CD14-positive monocyte (primary cell): Measurements from ENCODE around the gene DNAH7. TPM values are rescaled to one million over a fixed set of nuclear protein-coding genes. Genes with fewer than 3 reads are reported as not detected.

Source experiments
- DNase-seq, 3 donors: peaks; one replicate each; pipeline ENCODE4 v3.0.0-alpha.2; 2011 to 2022
- H2AFZ ChIP-seq: 2 replicates; pipeline ENCODE4 v1.6.0; 2012; ENCODE audit warnings: mild to moderate bottlenecking, low read depth, low read length, inconsistent platforms; ENCODE audit not compliant: insufficient read depth, poor library complexity, severe bottlenecking
- H3K27ac ChIP-seq, 2 donors: 1 replicate in 1 of 2; 2 replicates in 1 of 2; pipeline ENCODE4 v1.5.1; 2012 to 2013; ENCODE audit warnings: low read length in 2 of 2, control low read depth in 1 of 2, inconsistent platforms in 1 of 2, low read depth in 1 of 2, mild to moderate bottlenecking in 1 of 2
- H3K27me3 ChIP-seq, 2 donors: one replicate each; pipeline versions ENCODE4 v1.6.0 to v1.6.1; 2011 to 2013; ENCODE audit warnings: low read length in 2 of 2; ENCODE audit not compliant: control insufficient read depth in 2 of 2, insufficient read depth in 2 of 2
- H3K36me3 ChIP-seq, 2 donors: replicated peaks in 1 of 2; 1 replicate in 1 of 2; 2 replicates in 1 of 2; pipeline versions ENCODE4 v1.5.1 to v1.6.1; 2012 to 2013; ENCODE audit warnings: low read length in 2 of 2, control low read depth in 1 of 2, inconsistent platforms in 1 of 2, mild to moderate bottlenecking in 1 of 2; ENCODE audit not compliant: insufficient read depth in 2 of 2, control insufficient read depth in 1 of 2
- H3K4me1 ChIP-seq, 2 donors: 1 replicate in 1 of 2; 2 replicates in 1 of 2; pipeline versions ENCODE4 v1.5.1 to v1.6.1; 2012 to 2013; ENCODE audit warnings: low read length in 2 of 2, control low read depth in 1 of 2, inconsistent platforms in 1 of 2, mild to moderate bottlenecking in 1 of 2, moderate library complexity in 1 of 2; ENCODE audit not compliant: insufficient read depth in 2 of 2, control insufficient read depth in 1 of 2
- H3K4me2 ChIP-seq: replicated peaks from 2 replicates; pipeline ENCODE3; 2012; ENCODE audit warnings: low read length, moderate library complexity, mild to moderate bottlenecking; ENCODE audit not compliant: poor library complexity, severe bottlenecking; ENCODE audit errors: extremely low read depth
- H3K4me3 ChIP-seq, 3 experiments: fragments of 200-600 bp in 1 of 3; sonication (generic) in 1 of 3; replicated peaks in 1 of 3; 1 replicate in 2 of 3; 2 replicates in 1 of 3; pipeline ENCODE4 v1.5.1; 2011 to 2013; ENCODE audit warnings: low read length in 3 of 3, mild to moderate bottlenecking in 3 of 3, control low read depth in 2 of 3, low read depth in 2 of 3, inconsistent platforms in 1 of 3, moderate library complexity in 1 of 3
- H3K79me2 ChIP-seq: 2 replicates; pipeline ENCODE4 v1.6.0; 2012; ENCODE audit warnings: mild to moderate bottlenecking, control low read depth, inconsistent platforms, low read length, moderate library complexity; ENCODE audit not compliant: insufficient read depth
- H3K9ac ChIP-seq: 2 replicates; pipeline ENCODE4 v1.6.0; 2017; ENCODE audit warnings: low read length, mild to moderate bottlenecking; ENCODE audit not compliant: insufficient read depth, poor library complexity, severe bottlenecking
- H3K9me3 ChIP-seq, 2 donors: replicated peaks in 1 of 2; 1 replicate in 1 of 2; 2 replicates in 1 of 2; pipeline versions ENCODE4 v1.5.1 to v1.6.1; 2012 to 2013; ENCODE audit warnings: low read length in 2 of 2, control low read depth in 1 of 2; ENCODE audit not compliant: control insufficient read depth in 1 of 2, insufficient read depth in 1 of 2
- H4K20me1 ChIP-seq: 2 replicates; pipeline ENCODE4 v1.6.0; 2012; ENCODE audit warnings: mild to moderate bottlenecking, low read length, control low read depth, moderate library complexity; ENCODE audit not compliant: insufficient read depth
- H3K27ac Mint-ChIP-seq, 7 donors: one replicate each; pipeline ENCODE4 v1.8.0; 2020; ENCODE audit warnings: mild to moderate bottlenecking in 7 of 7, mixed read lengths in 7 of 7, moderate library complexity in 6 of 7, inconsistent platforms in 2 of 7
- H3K27me3 Mint-ChIP-seq, 3 donors: one replicate each; pipeline ENCODE4 v1.8.0; 2021 to 2022; ENCODE audit warnings: low read depth in 3 of 3, mild to moderate bottlenecking in 3 of 3, mixed read lengths in 3 of 3, moderate library complexity in 3 of 3, inconsistent platforms in 1 of 3
- H3K36me3 Mint-ChIP-seq, 2 donors: one replicate each; pipeline ENCODE4 v1.8.0; 2020; ENCODE audit warnings: mixed read lengths in 2 of 2, inconsistent platforms in 1 of 2, mild to moderate bottlenecking in 1 of 2
- H3K4me1 Mint-ChIP-seq: one replicate; pipeline ENCODE4 v1.8.0; 2020; ENCODE audit warnings: mild to moderate bottlenecking, mixed read lengths
- H3K4me3 Mint-ChIP-seq, 2 donors: one replicate each; pipeline ENCODE4 v1.8.0; 2020; ENCODE audit warnings: mild to moderate bottlenecking in 2 of 2, mixed read lengths in 2 of 2, moderate library complexity in 1 of 2
- H3K9me3 Mint-ChIP-seq, 7 donors: one replicate each; pipeline ENCODE4 v1.8.0; 2020 to 2022; ENCODE audit warnings: mixed read lengths in 7 of 7, mild to moderate bottlenecking in 6 of 7, moderate library complexity in 6 of 7, inconsistent platforms in 2 of 7
- CTCF ChIP-seq: fragments of 200-600 bp; IDR thresholded peaks from one replicate; pipeline ENCODE4 v1.8.0; 2022; ENCODE audit warnings: antibody characterized with exemption, mild to moderate bottlenecking
- WGBS: methylation state at CpG from one replicate; pipeline ENCODE4 v1.1.5; 2013; ENCODE audit warnings: missing lambda C conversion rate; ENCODE audit not compliant: insufficient coverage; 5-methylcytosine and 5-hydroxymethylcytosine counted together
- intact Hi-C, 2 donors: fragments of 100-400 bp; cut with micrococcal nuclease; formaldehyde crosslinking; loops; one replicate each; pipeline versions ENCODE4 v1.15.0 to v1.15.1; 2023
- polyA plus RNA-seq, 3 donors: library from polyadenylated mRNA; depleted of rRNA in 1 of 3; unstranded in 2 of 3; stranded (reverse) in 1 of 3; fragments of 300-500 nt in 2 of 3; fragments of >200 nt in 1 of 3; fragmentation: Illumina TruSeq in 2 of 3; gene quantifications; 1 replicate in 2 of 3; 2 replicates in 1 of 3; pipeline ENCODE4 v1.2.3, GENCODE V29; 2012 to 2021

DNAH7 gene
- polyA plus RNA-seq, 3 donors, result 0.07 TPM; not detected in 2

GRCh38 chr2:195861821-195862220 lies 206.8 kb downstream of the DNAH7 start:
- no CpG with 5 or more reads among the region's 5 CpGs for WGBS
- intact Hi-C loops, result no loop called here
- H3K4me3 Mint-ChIP-seq, result no peak overlapping the region
- no peaks in the 10 kb centered on the region for H3K79me2 ChIP-seq
- no peak for DNase-seq
- no peak overlapping the region for H3K4me2 ChIP-seq
- H3K27me3 ChIP-seq, result no peaks in the 10 kb centered on the region
- H3K27ac Mint-ChIP-seq, result no peak overlapping the region
- H3K9me3 ChIP-seq, result no peaks in the 10 kb centered on the region
- H3K27ac ChIP-seq, result no peak overlapping the region
- H3K27me3 Mint-ChIP-seq, result no peaks in the 10 kb centered on the region
- H3K36me3 ChIP-seq, result no peaks in the 10 kb centered on the region
- no peak for TF ChIP-seq CTCF
- H3K4me1 Mint-ChIP-seq, result peaks cover 12% of the 10 kb centered on the region
- peaks cover 0 to 6% (median 1%) of the 10 kb centered on the region in 7 donors for H3K9me3 Mint-ChIP-seq
- H2AFZ ChIP-seq, result no peak overlapping the region
- H4K20me1 ChIP-seq, result no peaks in the 10 kb centered on the region
- no peak overlapping the region for H3K9ac ChIP-seq
- no peaks in the 10 kb centered on the region for H3K36me3 Mint-ChIP-seq
- no peak overlapping the region for H3K4me3 ChIP-seq
- peaks cover 7 to 9% of the 10 kb centered on the region in 2 donors for H3K4me1 ChIP-seq

- H3K27ac ChIP-seq, result no peak overlapping the region
- H3K27me3 ChIP-seq, result no peaks in the 10 kb centered on the region
- no peaks in the 10 kb centered on the region for H4K20me1 ChIP-seq
- peaks cover 0 to 6% (median 0%) of the 10 kb centered on the region in 7 donors for H3K9me3 Mint-ChIP-seq
- no peak for TF ChIP-seq CTCF
- H3K79me2 ChIP-seq, result no peaks in the 10 kb centered on the region
- H3K9ac ChIP-seq, result no peak overlapping the region
- no peaks in the 10 kb centered on the region for H3K9me3 ChIP-seq
- H3K27ac Mint-ChIP-seq, result no peak overlapping the region
- H3K27me3 Mint-ChIP-seq, result no peaks in the 10 kb centered on the region
- H3K4me2 ChIP-seq, result no peak overlapping the region
- no peak overlapping the region for H2AFZ ChIP-seq
- no peak overlapping the region for H3K4me3 Mint-ChIP-seq
- H3K4me1 ChIP-seq, result peaks cover 7 to 9% of the 10 kb centered on the region in 2 donors
- H3K4me1 Mint-ChIP-seq, result peaks cover 12% of the 10 kb centered on the region
- no peaks in the 10 kb centered on the region for H3K36me3 ChIP-seq
- WGBS, result 100% methylated on average over 1 of the region's 2 CpGs
- intact Hi-C loops, result no loop called here
- H3K36me3 Mint-ChIP-seq, result no peaks in the 10 kb centered on the region
- DNase-seq, result no peak
- no peak overlapping the region for H3K4me3 ChIP-seq
Observed at GRCh38 chr2:195859513-195859912, 209.1 kb downstream of the DNAH7 start.
